GM12878 (cell line): Measurements from ENCODE around the gene PRCC. TPM values are rescaled to one million over a fixed set of nuclear protein-coding genes. Genes with fewer than 3 reads are reported as not detected.
A peak's percentile ranks its signal among the peaks of the same experiment; 100 is the strongest.

ENCODE experiments used
- ASH2L ChIP-seq: fragments of 300-600, 200-600 bp; sonication (generic); IDR thresholded peaks from 2 replicates; pipeline ENCODE4 v1.6.1; 2017; ENCODE audit warnings: low read depth, mild to moderate bottlenecking, borderline replicate concordance
- BMI1 ChIP-seq: fragments of 450-650 bp; IDR thresholded peaks from 2 replicates; pipeline ENCODE4 v1.6.1; 2016; ENCODE audit warnings: mild to moderate bottlenecking, moderate library complexity, borderline replicate concordance
- CREB1 ChIP-seq: IDR thresholded peaks from 2 replicates; pipeline ENCODE4 v1.6.1; 2012; ENCODE audit warnings: low read depth, mild to moderate bottlenecking, inconsistent platforms
- FOS ChIP-seq: IDR thresholded peaks from 3 replicates; pipeline ENCODE4 v1.6.1; 2011; ENCODE audit warnings: borderline replicate concordance; ENCODE audit not compliant: insufficient read length; ENCODE audit errors: extremely low read depth
- IRF4 ChIP-seq: IDR thresholded peaks from 2 replicates; pipeline ENCODE4 v1.6.1; 2011; ENCODE audit warnings: low read depth, low read length
- JUNB ChIP-seq: IDR thresholded peaks from 2 replicates; pipeline ENCODE4 v1.6.1; 2016; ENCODE audit warnings: antibody characterized with exemption, mild to moderate bottlenecking
- LARP7 ChIP-seq: fragments of 450-650 bp; IDR thresholded peaks from 2 replicates; pipeline ENCODE4 v1.6.1; 2017; ENCODE audit warnings: mild to moderate bottlenecking
- MEF2B ChIP-seq: fragments of 450-650 bp; IDR thresholded peaks from 2 replicates; pipeline ENCODE4 v1.6.1; 2018; ENCODE audit warnings: mild to moderate bottlenecking, moderate library complexity; ENCODE audit not compliant: partially characterized antibody, poor library complexity, severe bottlenecking
- PML ChIP-seq: IDR thresholded peaks from 2 replicates; pipeline ENCODE4 v1.6.1; 2012; ENCODE audit warnings: low read length, inconsistent platforms
- RUNX3 ChIP-seq: IDR thresholded peaks from 2 replicates; pipeline ENCODE4 v1.6.1; 2012; ENCODE audit warnings: low read length, inconsistent platforms
- SIN3A ChIP-seq: IDR thresholded peaks from 2 replicates; pipeline ENCODE4 v1.6.1; 2012; ENCODE audit warnings: low read depth, low read length, improper control_type of control experiment
- SIX5 ChIP-seq: IDR thresholded peaks from 2 replicates; pipeline ENCODE4 v1.6.1; 2011; ENCODE audit warnings: mild to moderate bottlenecking, low read depth, low read length, moderate library complexity; ENCODE audit not compliant: severe bottlenecking
- SMAD5 ChIP-seq: IDR thresholded peaks from 2 replicates; pipeline ENCODE4 v1.6.1; 2016; ENCODE audit warnings: antibody characterized with exemption, low read depth
- SMARCA5 ChIP-seq: fragments of 450-650 bp; IDR thresholded peaks from 2 replicates; pipeline ENCODE4 v1.6.1; 2017; ENCODE audit warnings: mild to moderate bottlenecking
- SMC3 ChIP-seq: IDR thresholded peaks from 2 replicates; pipeline ENCODE4 v1.6.1; 2011; ENCODE audit warnings: low read length, improper control_type of control experiment, borderline replicate concordance
- TBL1XR1 ChIP-seq: IDR thresholded peaks from 2 replicates; pipeline ENCODE4 v1.6.1; 2012; ENCODE audit warnings: low read depth, low read length, improper control_type of control experiment
- ZNF274 ChIP-seq: IDR thresholded peaks from one replicate; pipeline ENCODE4 v1.8.0; 2011; ENCODE audit not compliant: insufficient read length, insufficient read depth
- polyA plus RNA-seq, 11 experiments: library from polyadenylated mRNA; depleted of rRNA in 4 of 11; unstranded in 6 of 11; stranded (reverse) in 5 of 11; fragments of >200 nt; fragmentation: Nextera tagmentation in 4 of 11; fragmentation: Illumina TruSeq in 1 of 11; extraction: Ambion mirVana in 4 of 11; extraction: Trizol in 1 of 11; gene quantifications; 1 replicate in 1 of 11; 2 replicates in 10 of 11; pipeline versions ENCODE4 v1.2.1 to v1.2.3, GENCODE V29; 2011 to 2016; ENCODE audit warnings: inconsistent platforms in 2 of 11, missing spikeins in 2 of 11, low read depth in 1 of 11
- total RNA-seq, 4 experiments: library from RNA; depleted of rRNA in 3 of 4; stranded (reverse); fragments of >200 nt in 3 of 4; fragmentation: Illumina TruSeq in 1 of 4; extraction: Trizol in 1 of 4; gene quantifications; 2 replicates each; pipeline versions ENCODE4 v1.2.1 to v1.2.3, GENCODE V29; 2013 to 2021
- TF ChIP-seq, protein P1 (sequence below): fragments of 450-650 bp; IDR thresholded peaks from 2 replicates; pipeline ENCODE4 v1.6.1; 2016; ENCODE audit warnings: mild to moderate bottlenecking
- TF ChIP-seq, protein P2 (sequence below): IDR thresholded peaks from 2 replicates; pipeline ENCODE4 v1.6.1; 2012; ENCODE audit warnings: improper control_type of control experiment, low read depth, low read length; ENCODE audit not compliant: insufficient replicate concordance
- TF ChIP-seq, protein P3 (sequence below): IDR thresholded peaks from 2 replicates; pipeline ENCODE4 v1.6.1; 2012; ENCODE audit warnings: low read depth, low read length, improper control_type of control experiment
- TF ChIP-seq, protein P4 (sequence below): fragments of 450-650 bp; IDR thresholded peaks from 2 replicates; pipeline ENCODE4 v1.6.1; 2017; ENCODE audit warnings: mild to moderate bottlenecking, low read depth, inconsistent platforms; ENCODE audit not compliant: poor library complexity, severe bottlenecking

Gene PRCC
- total and polyA plus RNA-seq, 10 of the 15 experiments (the other 5 are each of a cell fraction or from before 2014, with no cell fraction given), result 23.8 to 132 (median 63.1) TPM

DNA sequence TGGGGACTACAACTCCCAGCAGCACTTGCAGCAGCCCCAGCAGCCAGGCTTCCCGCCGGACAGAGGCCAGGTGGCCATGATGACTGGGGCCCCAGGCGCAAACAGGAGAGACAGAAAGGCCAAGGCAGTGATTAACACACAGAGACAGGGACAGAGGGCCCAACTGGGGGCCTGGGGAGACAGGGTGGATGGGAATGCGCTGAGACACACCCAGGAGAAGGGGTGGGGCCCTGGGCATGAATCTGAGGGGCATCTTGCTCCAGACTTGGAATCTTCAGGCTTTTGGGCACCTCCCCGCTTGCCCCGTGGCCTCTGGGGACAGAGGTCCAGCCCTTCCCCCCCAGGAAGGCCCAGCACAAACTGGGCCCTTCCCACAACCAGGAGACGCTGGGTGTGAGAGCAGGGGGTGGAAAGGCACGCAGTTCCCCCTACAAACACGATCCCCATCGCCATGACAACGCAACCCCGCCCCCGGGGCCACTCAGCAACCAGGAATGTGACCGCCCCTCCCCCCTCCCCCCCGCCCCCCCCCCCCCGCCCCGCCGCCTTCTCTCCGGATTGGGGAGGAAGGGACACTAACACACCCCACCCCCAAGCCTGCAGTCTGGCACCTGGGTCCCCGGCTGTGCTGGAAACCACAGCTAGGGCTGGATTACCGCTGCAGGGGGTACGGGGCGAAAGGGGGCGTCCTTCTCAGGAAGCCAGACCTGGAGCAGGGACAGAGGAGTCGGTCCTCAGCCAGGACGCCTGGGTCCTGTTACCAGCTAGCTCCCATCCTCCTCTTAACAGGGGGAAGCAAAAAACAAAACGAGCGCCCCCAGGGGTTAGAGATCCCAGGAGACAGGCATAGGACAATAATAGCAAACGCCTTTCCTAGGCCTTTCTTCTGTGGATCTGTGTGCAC lies 20.4 kb upstream of the PRCC start (continued):
- TF ChIP-seq, protein P1, sequence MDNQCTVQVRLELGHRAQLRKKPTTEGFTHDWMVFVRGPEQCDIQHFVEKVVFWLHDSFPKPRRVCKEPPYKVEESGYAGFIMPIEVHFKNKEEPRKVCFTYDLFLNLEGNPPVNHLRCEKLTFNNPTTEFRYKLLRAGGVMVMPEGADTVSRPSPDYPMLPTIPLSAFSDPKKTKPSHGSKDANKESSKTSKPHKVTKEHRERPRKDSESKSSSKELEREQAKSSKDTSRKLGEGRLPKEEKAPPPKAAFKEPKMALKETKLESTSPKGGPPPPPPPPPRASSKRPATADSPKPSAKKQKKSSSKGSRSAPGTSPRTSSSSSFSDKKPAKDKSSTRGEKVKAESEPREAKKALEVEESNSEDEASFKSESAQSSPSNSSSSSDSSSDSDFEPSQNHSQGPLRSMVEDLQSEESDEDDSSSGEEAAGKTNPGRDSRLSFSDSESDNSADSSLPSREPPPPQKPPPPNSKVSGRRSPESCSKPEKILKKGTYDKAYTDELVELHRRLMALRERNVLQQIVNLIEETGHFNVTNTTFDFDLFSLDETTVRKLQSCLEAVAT, result peak; percentile 58
- TF ChIP-seq ASH2L (no peak), BMI1 (peak; percentile 85), SMARCA5 (peak; percentile 70; the same call in 1 of the 2 replicates), JUNB (no peak), SMC3 (no peak), CREB1 (no peak), FOS (no peak), SIN3A (no peak; the same call in 1 of the 2 replicates), IRF4 (no peak), RUNX3 (no peak), MEF2B (peak; percentile 75), SMAD5 (0 out of 2 replicates have a peak, but pooled peaks have one; percentile 33), TBL1XR1 (no peak), PML (no peak), ZNF274 (no peak), LARP7 (no peak; the same call in 1 of the 2 replicates), SIX5 (peak; percentile 65)
- TF ChIP-seq, protein P2, sequence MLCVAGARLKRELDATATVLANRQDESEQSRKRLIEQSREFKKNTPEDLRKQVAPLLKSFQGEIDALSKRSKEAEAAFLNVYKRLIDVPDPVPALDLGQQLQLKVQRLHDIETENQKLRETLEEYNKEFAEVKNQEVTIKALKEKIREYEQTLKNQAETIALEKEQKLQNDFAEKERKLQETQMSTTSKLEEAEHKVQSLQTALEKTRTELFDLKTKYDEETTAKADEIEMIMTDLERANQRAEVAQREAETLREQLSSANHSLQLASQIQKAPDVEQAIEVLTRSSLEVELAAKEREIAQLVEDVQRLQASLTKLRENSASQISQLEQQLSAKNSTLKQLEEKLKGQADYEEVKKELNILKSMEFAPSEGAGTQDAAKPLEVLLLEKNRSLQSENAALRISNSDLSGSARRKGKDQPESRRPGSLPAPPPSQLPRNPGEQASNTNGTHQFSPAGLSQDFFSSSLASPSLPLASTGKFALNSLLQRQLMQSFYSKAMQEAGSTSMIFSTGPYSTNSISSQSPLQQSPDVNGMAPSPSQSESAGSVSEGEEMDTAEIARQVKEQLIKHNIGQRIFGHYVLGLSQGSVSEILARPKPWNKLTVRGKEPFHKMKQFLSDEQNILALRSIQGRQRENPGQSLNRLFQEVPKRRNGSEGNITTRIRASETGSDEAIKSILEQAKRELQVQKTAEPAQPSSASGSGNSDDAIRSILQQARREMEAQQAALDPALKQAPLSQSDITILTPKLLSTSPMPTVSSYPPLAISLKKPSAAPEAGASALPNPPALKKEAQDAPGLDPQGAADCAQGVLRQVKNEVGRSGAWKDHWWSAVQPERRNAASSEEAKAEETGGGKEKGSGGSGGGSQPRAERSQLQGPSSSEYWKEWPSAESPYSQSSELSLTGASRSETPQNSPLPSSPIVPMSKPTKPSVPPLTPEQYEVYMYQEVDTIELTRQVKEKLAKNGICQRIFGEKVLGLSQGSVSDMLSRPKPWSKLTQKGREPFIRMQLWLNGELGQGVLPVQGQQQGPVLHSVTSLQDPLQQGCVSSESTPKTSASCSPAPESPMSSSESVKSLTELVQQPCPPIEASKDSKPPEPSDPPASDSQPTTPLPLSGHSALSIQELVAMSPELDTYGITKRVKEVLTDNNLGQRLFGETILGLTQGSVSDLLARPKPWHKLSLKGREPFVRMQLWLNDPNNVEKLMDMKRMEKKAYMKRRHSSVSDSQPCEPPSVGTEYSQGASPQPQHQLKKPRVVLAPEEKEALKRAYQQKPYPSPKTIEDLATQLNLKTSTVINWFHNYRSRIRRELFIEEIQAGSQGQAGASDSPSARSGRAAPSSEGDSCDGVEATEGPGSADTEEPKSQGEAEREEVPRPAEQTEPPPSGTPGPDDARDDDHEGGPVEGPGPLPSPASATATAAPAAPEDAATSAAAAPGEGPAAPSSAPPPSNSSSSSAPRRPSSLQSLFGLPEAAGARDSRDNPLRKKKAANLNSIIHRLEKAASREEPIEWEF, result no peak
- TF ChIP-seq, protein P3, sequence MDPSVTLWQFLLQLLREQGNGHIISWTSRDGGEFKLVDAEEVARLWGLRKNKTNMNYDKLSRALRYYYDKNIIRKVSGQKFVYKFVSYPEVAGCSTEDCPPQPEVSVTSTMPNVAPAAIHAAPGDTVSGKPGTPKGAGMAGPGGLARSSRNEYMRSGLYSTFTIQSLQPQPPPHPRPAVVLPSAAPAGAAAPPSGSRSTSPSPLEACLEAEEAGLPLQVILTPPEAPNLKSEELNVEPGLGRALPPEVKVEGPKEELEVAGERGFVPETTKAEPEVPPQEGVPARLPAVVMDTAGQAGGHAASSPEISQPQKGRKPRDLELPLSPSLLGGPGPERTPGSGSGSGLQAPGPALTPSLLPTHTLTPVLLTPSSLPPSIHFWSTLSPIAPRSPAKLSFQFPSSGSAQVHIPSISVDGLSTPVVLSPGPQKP, result no peak
- TF ChIP-seq, protein P4, sequence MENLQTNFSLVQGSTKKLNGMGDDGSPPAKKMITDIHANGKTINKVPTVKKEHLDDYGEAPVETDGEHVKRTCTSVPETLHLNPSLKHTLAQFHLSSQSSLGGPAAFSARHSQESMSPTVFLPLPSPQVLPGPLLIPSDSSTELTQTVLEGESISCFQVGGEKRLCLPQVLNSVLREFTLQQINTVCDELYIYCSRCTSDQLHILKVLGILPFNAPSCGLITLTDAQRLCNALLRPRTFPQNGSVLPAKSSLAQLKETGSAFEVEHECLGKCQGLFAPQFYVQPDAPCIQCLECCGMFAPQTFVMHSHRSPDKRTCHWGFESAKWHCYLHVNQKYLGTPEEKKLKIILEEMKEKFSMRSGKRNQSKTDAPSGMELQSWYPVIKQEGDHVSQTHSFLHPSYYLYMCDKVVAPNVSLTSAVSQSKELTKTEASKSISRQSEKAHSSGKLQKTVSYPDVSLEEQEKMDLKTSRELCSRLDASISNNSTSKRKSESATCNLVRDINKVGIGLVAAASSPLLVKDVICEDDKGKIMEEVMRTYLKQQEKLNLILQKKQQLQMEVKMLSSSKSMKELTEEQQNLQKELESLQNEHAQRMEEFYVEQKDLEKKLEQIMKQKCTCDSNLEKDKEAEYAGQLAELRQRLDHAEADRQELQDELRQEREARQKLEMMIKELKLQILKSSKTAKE, result peak; percentile 52
